ENCODE measurements around the gene SLC44A4. TPM values are rescaled to one million over a fixed set of nuclear protein-coding genes. Genes with fewer than 3 reads are reported as not detected.

SLC44A4 gene
- total and polyA plus RNA-seq, 9 of the 15 experiments (the other 6 are each of a cell fraction or from before 2014, with no cell fraction given), result 7.9 to 18.6 (median 11.2) TPM

DNA sequence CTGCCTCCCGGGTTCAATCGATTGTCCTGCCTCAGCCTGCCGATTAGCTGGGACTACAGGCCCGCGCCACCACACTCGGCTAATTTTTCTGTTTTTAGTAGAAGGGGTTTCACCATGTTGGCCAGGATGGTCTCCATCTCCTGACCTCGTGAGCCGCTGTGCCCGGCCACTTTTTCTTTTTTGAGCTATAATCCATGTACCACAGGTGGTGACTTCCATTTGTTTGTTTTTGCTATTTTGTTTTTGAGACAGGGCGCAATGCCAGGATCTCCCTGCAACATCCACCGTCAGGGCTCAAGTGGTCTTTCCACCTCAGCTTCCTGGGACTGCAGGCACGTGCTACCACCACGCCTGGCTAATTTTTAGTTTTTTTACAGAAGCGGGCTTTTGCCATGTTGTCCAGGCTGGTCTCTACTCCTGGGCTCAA, 42.7 kb downstream of the SLC44A4 start (continued):
- TF ChIP-seq, protein P1, sequence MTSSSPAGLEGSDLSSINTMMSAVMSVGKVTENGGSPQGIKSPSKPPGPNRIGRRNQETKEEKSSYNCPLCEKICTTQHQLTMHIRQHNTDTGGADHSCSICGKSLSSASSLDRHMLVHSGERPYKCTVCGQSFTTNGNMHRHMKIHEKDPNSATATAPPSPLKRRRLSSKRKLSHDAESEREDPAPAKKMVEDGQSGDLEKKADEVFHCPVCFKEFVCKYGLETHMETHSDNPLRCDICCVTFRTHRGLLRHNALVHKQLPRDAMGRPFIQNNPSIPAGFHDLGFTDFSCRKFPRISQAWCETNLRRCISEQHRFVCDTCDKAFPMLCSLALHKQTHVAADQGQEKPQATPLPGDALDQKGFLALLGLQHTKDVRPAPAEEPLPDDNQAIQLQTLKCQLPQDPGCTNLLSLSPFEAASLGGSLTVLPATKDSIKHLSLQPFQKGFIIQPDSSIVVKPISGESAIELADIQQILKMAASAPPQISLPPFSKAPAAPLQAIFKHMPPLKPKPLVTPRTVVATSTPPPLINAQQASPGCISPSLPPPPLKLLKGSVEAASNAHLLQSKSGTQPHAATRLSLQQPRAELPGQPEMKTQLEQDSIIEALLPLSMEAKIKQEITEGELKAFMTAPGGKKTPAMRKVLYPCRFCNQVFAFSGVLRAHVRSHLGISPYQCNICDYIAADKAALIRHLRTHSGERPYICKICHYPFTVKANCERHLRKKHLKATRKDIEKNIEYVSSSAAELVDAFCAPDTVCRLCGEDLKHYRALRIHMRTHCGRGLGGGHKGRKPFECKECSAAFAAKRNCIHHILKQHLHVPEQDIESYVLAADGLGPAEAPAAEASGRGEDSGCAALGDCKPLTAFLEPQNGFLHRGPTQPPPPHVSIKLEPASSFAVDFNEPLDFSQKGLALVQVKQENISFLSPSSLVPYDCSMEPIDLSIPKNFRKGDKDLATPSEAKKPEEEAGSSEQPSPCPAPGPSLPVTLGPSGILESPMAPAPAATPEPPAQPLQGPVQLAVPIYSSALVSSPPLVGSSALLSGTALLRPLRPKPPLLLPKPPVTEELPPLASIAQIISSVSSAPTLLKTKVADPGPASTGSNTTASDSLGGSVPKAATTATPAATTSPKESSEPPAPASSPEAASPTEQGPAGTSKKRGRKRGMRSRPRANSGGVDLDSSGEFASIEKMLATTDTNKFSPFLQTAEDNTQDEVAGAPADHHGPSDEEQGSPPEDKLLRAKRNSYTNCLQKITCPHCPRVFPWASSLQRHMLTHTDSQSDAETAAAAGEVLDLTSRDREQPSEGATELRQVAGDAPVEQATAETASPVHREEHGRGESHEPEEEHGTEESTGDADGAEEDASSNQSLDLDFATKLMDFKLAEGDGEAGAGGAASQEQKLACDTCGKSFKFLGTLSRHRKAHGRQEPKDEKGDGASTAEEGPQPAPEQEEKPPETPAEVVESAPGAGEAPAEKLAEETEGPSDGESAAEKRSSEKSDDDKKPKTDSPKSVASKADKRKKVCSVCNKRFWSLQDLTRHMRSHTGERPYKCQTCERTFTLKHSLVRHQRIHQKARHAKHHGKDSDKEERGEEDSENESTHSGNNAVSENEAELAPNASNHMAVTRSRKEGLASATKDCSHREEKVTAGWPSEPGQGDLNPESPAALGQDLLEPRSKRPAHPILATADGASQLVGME (CRISPR knock-in tag; IDR thresholded peaks at IDR 0.05), result no peak
- TF ChIP-seq ZNF780A (CRISPR knock-in tag; IDR thresholded peaks at IDR 0.05) (no peak), ZNF263 (CRISPR knock-in tag; IDR thresholded peaks at IDR 0.05; ENCODE audit: borderline replicate concordance) (no peak), NFE2 (IDR thresholded peaks at IDR 0.05; ENCODE audit: low read depth) (no peak), GABPB2 (CRISPR knock-in tag; conservative IDR thresholded peaks at IDR 0.05) (0 out of 2 replicates have a peak, but pooled peaks have one; percentile 32), LARP7 (IDR thresholded peaks at IDR 0.05) (peak; percentile 3; the same call in 1 of the 2 replicates), NFYB (IDR thresholded peaks at IDR 0.05; ENCODE audit: extremely low read depth, insufficient read length) (no peak), ASH1L (IDR thresholded peaks at IDR 0.05; ENCODE audit: borderline replicate concordance, low read depth, partially characterized antibody) (no peak)
- TF ChIP-seq, protein P2, sequence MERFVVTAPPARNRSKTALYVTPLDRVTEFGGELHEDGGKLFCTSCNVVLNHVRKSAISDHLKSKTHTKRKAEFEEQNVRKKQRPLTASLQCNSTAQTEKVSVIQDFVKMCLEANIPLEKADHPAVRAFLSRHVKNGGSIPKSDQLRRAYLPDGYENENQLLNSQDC (CRISPR knock-in tag; IDR thresholded peaks at IDR 0.05), result 0 out of 2 replicates have a peak, but pooled peaks have one; percentile 17
- TF ChIP-seq, protein P3, sequence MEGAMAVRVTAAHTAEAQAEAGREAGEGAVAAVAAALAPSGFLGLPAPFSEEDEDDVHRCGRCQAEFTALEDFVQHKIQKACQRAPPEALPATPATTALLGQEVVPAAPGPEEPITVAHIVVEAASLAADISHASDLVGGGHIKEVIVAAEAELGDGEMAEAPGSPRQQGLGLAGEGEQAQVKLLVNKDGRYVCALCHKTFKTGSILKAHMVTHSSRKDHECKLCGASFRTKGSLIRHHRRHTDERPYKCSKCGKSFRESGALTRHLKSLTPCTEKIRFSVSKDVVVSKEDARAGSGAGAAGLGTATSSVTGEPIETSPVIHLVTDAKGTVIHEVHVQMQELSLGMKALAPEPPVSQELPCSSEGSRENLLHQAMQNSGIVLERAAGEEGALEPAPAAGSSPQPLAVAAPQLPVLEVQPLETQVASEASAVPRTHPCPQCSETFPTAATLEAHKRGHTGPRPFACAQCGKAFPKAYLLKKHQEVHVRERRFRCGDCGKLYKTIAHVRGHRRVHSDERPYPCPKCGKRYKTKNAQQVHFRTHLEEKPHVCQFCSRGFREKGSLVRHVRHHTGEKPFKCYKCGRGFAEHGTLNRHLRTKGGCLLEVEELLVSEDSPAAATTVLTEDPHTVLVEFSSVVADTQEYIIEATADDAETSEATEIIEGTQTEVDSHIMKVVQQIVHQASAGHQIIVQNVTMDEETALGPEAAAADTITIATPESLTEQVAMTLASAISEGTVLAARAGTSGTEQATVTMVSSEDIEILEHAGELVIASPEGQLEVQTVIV (CRISPR knock-in tag; IDR thresholded peaks at IDR 0.05; ENCODE audit: borderline replicate concordance), result 0 out of 2 replicates have a peak, but pooled peaks have one; percentile 13
- TF ChIP-seq, protein P4, sequence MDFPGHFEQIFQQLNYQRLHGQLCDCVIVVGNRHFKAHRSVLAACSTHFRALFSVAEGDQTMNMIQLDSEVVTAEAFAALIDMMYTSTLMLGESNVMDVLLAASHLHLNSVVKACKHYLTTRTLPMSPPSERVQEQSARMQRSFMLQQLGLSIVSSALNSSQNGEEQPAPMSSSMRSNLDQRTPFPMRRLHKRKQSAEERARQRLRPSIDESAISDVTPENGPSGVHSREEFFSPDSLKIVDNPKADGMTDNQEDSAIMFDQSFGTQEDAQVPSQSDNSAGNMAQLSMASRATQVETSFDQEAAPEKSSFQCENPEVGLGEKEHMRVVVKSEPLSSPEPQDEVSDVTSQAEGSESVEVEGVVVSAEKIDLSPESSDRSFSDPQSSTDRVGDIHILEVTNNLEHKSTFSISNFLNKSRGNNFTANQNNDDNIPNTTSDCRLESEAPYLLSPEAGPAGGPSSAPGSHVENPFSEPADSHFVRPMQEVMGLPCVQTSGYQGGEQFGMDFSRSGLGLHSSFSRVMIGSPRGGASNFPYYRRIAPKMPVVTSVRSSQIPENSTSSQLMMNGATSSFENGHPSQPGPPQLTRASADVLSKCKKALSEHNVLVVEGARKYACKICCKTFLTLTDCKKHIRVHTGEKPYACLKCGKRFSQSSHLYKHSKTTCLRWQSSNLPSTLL (IDR thresholded peaks at IDR 0.05), result no peak
- TF ChIP-seq, protein P5, sequence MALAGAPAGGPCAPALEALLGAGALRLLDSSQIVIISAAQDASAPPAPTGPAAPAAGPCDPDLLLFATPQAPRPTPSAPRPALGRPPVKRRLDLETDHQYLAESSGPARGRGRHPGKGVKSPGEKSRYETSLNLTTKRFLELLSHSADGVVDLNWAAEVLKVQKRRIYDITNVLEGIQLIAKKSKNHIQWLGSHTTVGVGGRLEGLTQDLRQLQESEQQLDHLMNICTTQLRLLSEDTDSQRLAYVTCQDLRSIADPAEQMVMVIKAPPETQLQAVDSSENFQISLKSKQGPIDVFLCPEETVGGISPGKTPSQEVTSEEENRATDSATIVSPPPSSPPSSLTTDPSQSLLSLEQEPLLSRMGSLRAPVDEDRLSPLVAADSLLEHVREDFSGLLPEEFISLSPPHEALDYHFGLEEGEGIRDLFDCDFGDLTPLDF (CRISPR knock-in tag; IDR thresholded peaks at IDR 0.05), result peak; percentile 50
- TF ChIP-seq, protein P6, sequence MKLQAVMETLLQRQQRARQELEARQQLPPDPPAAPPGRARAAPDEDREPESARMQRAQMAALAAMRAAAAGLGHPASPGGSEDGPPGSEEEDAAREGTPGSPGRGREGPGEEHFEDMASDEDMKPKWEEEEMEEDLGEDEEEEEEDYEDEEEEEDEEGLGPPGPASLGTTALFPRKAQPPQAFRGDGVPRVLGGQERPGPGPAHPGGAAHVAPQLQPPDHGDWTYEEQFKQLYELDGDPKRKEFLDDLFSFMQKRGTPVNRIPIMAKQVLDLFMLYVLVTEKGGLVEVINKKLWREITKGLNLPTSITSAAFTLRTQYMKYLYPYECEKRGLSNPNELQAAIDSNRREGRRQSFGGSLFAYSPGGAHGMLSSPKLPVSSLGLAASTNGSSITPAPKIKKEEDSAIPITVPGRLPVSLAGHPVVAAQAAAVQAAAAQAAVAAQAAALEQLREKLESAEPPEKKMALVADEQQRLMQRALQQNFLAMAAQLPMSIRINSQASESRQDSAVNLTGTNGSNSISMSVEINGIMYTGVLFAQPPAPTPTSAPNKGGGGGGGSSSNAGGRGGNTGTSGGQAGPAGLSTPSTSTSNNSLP (IDR thresholded peaks at IDR 0.05; ENCODE audit: borderline replicate concordance, low read depth, low read length), result no peak
